Liver (tissue), 9 donors: ENCODE results near the gene SH2D6. TPM values are rescaled to one million over a fixed set of nuclear protein-coding genes. Genes with fewer than 3 reads are reported as not detected.
"Not testable (repeated sequence)": the region's sequence is repeated elsewhere in the genome, so short reads cannot be mapped to it uniquely, and the experiment has no call there.

Source experiments
- DNase-seq: peaks from one replicate; pipeline ENCODE4 v3.0.0-alpha.2; 2017; ENCODE audit warnings: low spot score
- H3K27ac ChIP-seq, 2 donors: one replicate each; pipeline ENCODE4 v1.7.0; 2013; ENCODE audit warnings: inconsistent platforms in 2 of 2, low read length in 2 of 2, control low read depth in 1 of 2, low read depth in 1 of 2, mild to moderate bottlenecking in 1 of 2
- H3K27me3 ChIP-seq, 4 donors: one replicate each; pipeline versions ENCODE4 v1.6.1 to v1.7.0; 2013; ENCODE audit warnings: low read length in 3 of 4, inconsistent platforms in 1 of 4, mild to moderate bottlenecking in 1 of 4, moderate library complexity in 1 of 4; ENCODE audit not compliant: control insufficient read depth in 4 of 4, insufficient read depth in 4 of 4
- H3K36me3 ChIP-seq, 4 donors: one replicate each; pipeline versions ENCODE4 v1.6.1 to v1.7.0; 2013; ENCODE audit warnings: low read length in 3 of 4, mild to moderate bottlenecking in 3 of 4, low read depth in 1 of 4, moderate library complexity in 1 of 4; ENCODE audit not compliant: control insufficient read depth in 4 of 4, insufficient read depth in 3 of 4
- H3K4me1 ChIP-seq, 4 donors: one replicate each; pipeline versions ENCODE4 v1.6.1 to v1.7.0; 2013; ENCODE audit warnings: low read length in 3 of 4, mild to moderate bottlenecking in 3 of 4, moderate library complexity in 1 of 4; ENCODE audit not compliant: control insufficient read depth in 4 of 4, insufficient read depth in 4 of 4
- H3K4me3 ChIP-seq, 3 donors: one replicate each; pipeline versions ENCODE4 v1.6.1 to v1.7.0; 2013; ENCODE audit warnings: low read length in 3 of 3, control low read depth in 1 of 3, low read depth in 1 of 3, mild to moderate bottlenecking in 1 of 3
- H3K9ac ChIP-seq, 2 donors: one replicate each; pipeline ENCODE4 v1.7.0; 2013; ENCODE audit warnings: low read length in 2 of 2, mild to moderate bottlenecking in 2 of 2, moderate library complexity in 2 of 2, control low read depth in 1 of 2, low read depth in 1 of 2
- H3K9me3 ChIP-seq, 4 donors: one replicate each; pipeline versions ENCODE4 v1.6.1 to v1.7.0; 2013; ENCODE audit warnings: low read length in 3 of 4; ENCODE audit not compliant: control insufficient read depth in 4 of 4
- EGR1 ChIP-seq, 2 donors: IDR thresholded peaks; 2 replicates each; pipeline ENCODE4 v1.6.1; 2016 to 2018; ENCODE audit warnings: antibody characterized with exemption in 2 of 2, low read depth in 2 of 2
- FOXA1 ChIP-seq: IDR thresholded peaks from 2 replicates; pipeline ENCODE4 v1.6.1; 2016; ENCODE audit warnings: antibody characterized with exemption
- FOXA2 ChIP-seq: IDR thresholded peaks from 2 replicates; pipeline ENCODE4 v1.6.1; 2016; ENCODE audit warnings: antibody characterized with exemption
- HNF4A ChIP-seq, 2 donors: conservative IDR thresholded peaks; 2 replicates each; pipeline ENCODE4 v1.6.1; 2016; ENCODE audit warnings: antibody characterized with exemption in 2 of 2, mild to moderate bottlenecking in 2 of 2
- MAX ChIP-seq: IDR thresholded peaks from 2 replicates; pipeline ENCODE4 v1.6.1; 2016; ENCODE audit warnings: antibody characterized with exemption
- TAF1 ChIP-seq: conservative IDR thresholded peaks from 2 replicates; pipeline ENCODE4 v1.6.1; 2016; ENCODE audit warnings: antibody characterized with exemption, mild to moderate bottlenecking
- YY1 ChIP-seq: IDR thresholded peaks from 2 replicates; pipeline ENCODE4 v1.6.1; 2016; ENCODE audit warnings: antibody characterized with exemption, mild to moderate bottlenecking
- WGBS: extraction: QIAGEN DNeasy Blood & Tissue Kit; methylation state at CpG from one replicate; pipeline ENCODE4 v1.1.7; 2013; 5-methylcytosine and 5-hydroxymethylcytosine counted together
- polyA plus RNA-seq, 2 donors: library from polyadenylated mRNA; stranded (reverse) in 1 of 2; unstranded in 1 of 2; fragments of 200-250 nt in 1 of 2; fragments of >200 nt in 1 of 2; fragmentation: Nextera tagmentation in 1 of 2; extraction: Ambion mirVana in 1 of 2; gene quantifications; one replicate each; pipeline versions ENCODE4 v1.2.1 to v1.2.3, GENCODE V29; 2013 to 2015
- total RNA-seq, 2 donors: library from RNA; depleted of rRNA; stranded (reverse); fragments of >200 nt; gene quantifications; one replicate each; pipeline ENCODE4 v1.2.3, GENCODE V29; 2014
- TF ChIP-seq, protein P1 (sequence below): fragments of 150-350 bp; IDR thresholded peaks from 2 replicates; pipeline ENCODE4 v1.5.1; 2017; ENCODE audit warnings: improper control_type of control experiment, low read depth, low read length; ENCODE audit not compliant: missing input control
- donor health status: healthy.
- donor health status: healthy.
- donor health status: healthy.
- donor health status: healthy.
- donor health status: healthy.

Gene SH2D6
- total and polyA plus RNA-seq, 4 donors = 0.28 to 0.92 (median 0.39) TPM; not detected in 1

GRCh38 chr2:85413592-85414420, 4.7 kb upstream of the SH2D6 start:
- H3K27me3 ChIP-seq = no peaks in the 10 kb centered on the region
- TF ChIP-seq FOXA1 (no peak), FOXA2 (no peak), EGR1 (IDR thresholded peaks at IDR 0.05; ENCODE audit: low read depth in 2 of 2) (no peak), YY1 (no peak)
- TF ChIP-seq, protein P1, sequence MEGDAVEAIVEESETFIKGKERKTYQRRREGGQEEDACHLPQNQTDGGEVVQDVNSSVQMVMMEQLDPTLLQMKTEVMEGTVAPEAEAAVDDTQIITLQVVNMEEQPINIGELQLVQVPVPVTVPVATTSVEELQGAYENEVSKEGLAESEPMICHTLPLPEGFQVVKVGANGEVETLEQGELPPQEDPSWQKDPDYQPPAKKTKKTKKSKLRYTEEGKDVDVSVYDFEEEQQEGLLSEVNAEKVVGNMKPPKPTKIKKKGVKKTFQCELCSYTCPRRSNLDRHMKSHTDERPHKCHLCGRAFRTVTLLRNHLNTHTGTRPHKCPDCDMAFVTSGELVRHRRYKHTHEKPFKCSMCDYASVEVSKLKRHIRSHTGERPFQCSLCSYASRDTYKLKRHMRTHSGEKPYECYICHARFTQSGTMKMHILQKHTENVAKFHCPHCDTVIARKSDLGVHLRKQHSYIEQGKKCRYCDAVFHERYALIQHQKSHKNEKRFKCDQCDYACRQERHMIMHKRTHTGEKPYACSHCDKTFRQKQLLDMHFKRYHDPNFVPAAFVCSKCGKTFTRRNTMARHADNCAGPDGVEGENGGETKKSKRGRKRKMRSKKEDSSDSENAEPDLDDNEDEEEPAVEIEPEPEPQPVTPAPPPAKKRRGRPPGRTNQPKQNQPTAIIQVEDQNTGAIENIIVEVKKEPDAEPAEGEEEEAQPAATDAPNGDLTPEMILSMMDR = peak; percentile 3
- DNase-seq = no peak
- H3K9me3 ChIP-seq = no peaks in the 10 kb centered on the region
- H3K9ac ChIP-seq = peak overlapping the region in 1 of 2 donors; percentile 24
- no peaks in the 10 kb centered on the region for H3K36me3 ChIP-seq
- peak overlapping the region in 1 of 3 donors; percentile 33 for H3K4me3 ChIP-seq
- H3K4me1 ChIP-seq = peaks cover 4 to 17% (median 12%) of the 10 kb centered on the region in 4 donors
- no peak overlapping the region for H3K27ac ChIP-seq
- WGBS = 10% methylated on average over 44 of the region's 44 CpGs

DNA sequence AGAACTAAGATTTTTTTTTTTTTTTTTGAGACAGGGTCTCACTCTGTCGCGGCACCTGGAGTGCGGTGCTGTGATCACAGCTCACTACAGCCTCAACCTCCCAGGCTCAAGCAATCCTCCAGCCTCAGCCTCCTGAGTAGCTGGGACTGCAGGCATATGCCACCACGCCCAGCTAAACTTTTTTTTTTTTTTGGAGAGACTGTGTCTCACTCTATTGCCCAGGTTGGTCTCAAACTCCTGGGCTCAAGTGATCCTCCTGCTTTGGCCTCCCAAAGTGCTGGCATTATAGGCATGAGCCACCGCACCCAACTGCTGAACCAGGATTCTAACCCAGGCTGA, 4.1 kb upstream of the SH2D6 start:
- H3K9ac ChIP-seq, H3K9me3 ChIP-seq, H3K4me3 ChIP-seq, DNase-seq, H3K27ac ChIP-seq, H3K27me3 ChIP-seq, H3K36me3 ChIP-seq: not testable (repeated sequence)
- peaks cover 10 to 23% (median 15%) of the 10 kb centered on the region in 4 donors for H3K4me1 ChIP-seq
- 90% methylated on average over 5 of the region's 5 CpGs for WGBS

GRCh38 chr2:85414761-85415553, 3.6 kb upstream of the SH2D6 start:
- H3K27me3 ChIP-seq = no peaks in the 10 kb centered on the region
- no peaks in the 10 kb centered on the region for H3K9me3 ChIP-seq
- TF ChIP-seq HNF4A (conservative IDR thresholded peaks at IDR 0.05) (no peak), MAX (no peak), EGR1 (IDR thresholded peaks at IDR 0.05; ENCODE audit: low read depth in 2 of 2) (no peak), TAF1 (no peak)
- no peak overlapping the region for H3K9ac ChIP-seq
- no peaks in the 10 kb centered on the region for H3K36me3 ChIP-seq
- H3K27ac ChIP-seq = no peak overlapping the region
- DNase-seq = no peak
- H3K4me1 ChIP-seq = peaks cover 11 to 29% (median 19%) of the 10 kb centered on the region in 4 donors
- WGBS = 95% methylated on average over 7 of the region's 7 CpGs
- H3K4me3 ChIP-seq = no peak overlapping the region
